HEK293 (cell line): ENCODE data around the gene ZNF764.

Experiments used
- GLIS1 ChIP-seq: fragments of 450-650 bp; formaldehyde crosslinking; IDR thresholded peaks from 2 replicates; pipeline ENCODE4 v1.5.1; 2016; ENCODE audit warnings: missing biosample characterization, missing genetic modification characterization
- KLF16 ChIP-seq: fragments of 450-650 bp; formaldehyde crosslinking; IDR thresholded peaks from 2 replicates; pipeline ENCODE4 v1.5.1; 2017; ENCODE audit warnings: missing biosample characterization, missing genetic modification characterization
- MZF1 ChIP-seq: fragments of 450-650 bp; formaldehyde crosslinking; IDR thresholded peaks from 2 replicates; pipeline ENCODE4 v1.5.1; 2017; ENCODE audit warnings: missing biosample characterization, missing genetic modification characterization, borderline replicate concordance
- PRDM2 ChIP-seq: fragments of 450-650 bp; formaldehyde crosslinking; IDR thresholded peaks from 2 replicates; pipeline ENCODE4 v1.5.1; 2016; ENCODE audit warnings: missing biosample characterization, missing genetic modification characterization, borderline replicate concordance
- REST ChIP-seq: fragments of 450-650 bp; formaldehyde crosslinking; IDR thresholded peaks from 2 replicates; pipeline ENCODE4 v1.5.1; 2016; ENCODE audit warnings: missing biosample characterization, missing genetic modification characterization
- TRIM28 ChIP-seq: IDR thresholded peaks from 2 replicates; pipeline ENCODE4 v1.6.1; 2011; ENCODE audit warnings: low read length, control low read depth, borderline replicate concordance
- ZBTB10 ChIP-seq: fragments of 450-650 bp; formaldehyde crosslinking; IDR thresholded peaks from 2 replicates; pipeline ENCODE4 v1.5.1; 2016; ENCODE audit warnings: missing biosample characterization, missing genetic modification characterization
- ZBTB11 ChIP-seq: fragments of 450-650 bp; formaldehyde crosslinking; conservative IDR thresholded peaks from 2 replicates; pipeline ENCODE4 v1.5.1; 2016; ENCODE audit warnings: low read depth, missing biosample characterization, missing genetic modification characterization
- ZNF121 ChIP-seq: fragments of 450-650 bp; formaldehyde crosslinking; IDR thresholded peaks from 2 replicates; pipeline ENCODE4 v1.5.1; 2016; ENCODE audit warnings: missing biosample characterization, missing genetic modification characterization
- ZNF146 ChIP-seq: fragments of 450-650 bp; formaldehyde crosslinking; IDR thresholded peaks from 2 replicates; pipeline ENCODE4 v1.5.1; 2016; ENCODE audit warnings: missing biosample characterization, missing genetic modification characterization
- ZNF19 ChIP-seq: fragments of 450-650 bp; formaldehyde crosslinking; IDR thresholded peaks from 2 replicates; pipeline ENCODE4; 2016; ENCODE audit warnings: missing biosample characterization, missing genetic modification characterization, low read depth
- ZNF214 ChIP-seq: fragments of 450-650 bp; formaldehyde crosslinking; IDR thresholded peaks from 2 replicates; pipeline ENCODE4 v1.5.1; 2017; ENCODE audit warnings: missing biosample characterization, mild to moderate bottlenecking, missing genetic modification characterization, borderline replicate concordance
- ZNF37A ChIP-seq: fragments of 450-650 bp; IDR thresholded peaks from 2 replicates; pipeline ENCODE4 v1.5.1; 2018; ENCODE audit warnings: missing biosample characterization, missing genetic modification characterization
- ZNF416 ChIP-seq: fragments of 450-650 bp; formaldehyde crosslinking; IDR thresholded peaks from 2 replicates; pipeline ENCODE4 v1.5.1; 2016; ENCODE audit warnings: missing biosample characterization, missing genetic modification characterization
- ZNF560 ChIP-seq: fragments of 450-650 bp; formaldehyde crosslinking; IDR thresholded peaks from 2 replicates; pipeline ENCODE4 v1.5.1; 2017; ENCODE audit warnings: missing biosample characterization, missing genetic modification characterization, borderline replicate concordance
- ZNF76 ChIP-seq: fragments of 450-650 bp; formaldehyde crosslinking; IDR thresholded peaks from 2 replicates; pipeline ENCODE4; 2016; ENCODE audit warnings: low read depth, missing biosample characterization, missing genetic modification characterization, borderline replicate concordance
- ZNF785 ChIP-seq: fragments of 450-650 bp; formaldehyde crosslinking; IDR thresholded peaks from 2 replicates; pipeline ENCODE4 v1.5.1; 2016; ENCODE audit warnings: missing biosample characterization, missing genetic modification characterization
- ZNF792 ChIP-seq: fragments of 450-650 bp; formaldehyde crosslinking; IDR thresholded peaks from 2 replicates; pipeline ENCODE4 v1.5.1; 2016; ENCODE audit warnings: missing biosample characterization, missing genetic modification characterization
- TF ChIP-seq, protein P1 (sequence below): fragments of 450-650 bp; formaldehyde crosslinking; IDR thresholded peaks from 2 replicates; pipeline ENCODE4 v1.5.1; 2016; ENCODE audit warnings: missing biosample characterization, missing genetic modification characterization
- TF ChIP-seq, protein P2 (sequence below): fragments of 450-650 bp; formaldehyde crosslinking; IDR thresholded peaks from 2 replicates; pipeline ENCODE4 v1.5.1; 2017; ENCODE audit warnings: missing biosample characterization, missing genetic modification characterization

The ZNF764 gene

DNA sequence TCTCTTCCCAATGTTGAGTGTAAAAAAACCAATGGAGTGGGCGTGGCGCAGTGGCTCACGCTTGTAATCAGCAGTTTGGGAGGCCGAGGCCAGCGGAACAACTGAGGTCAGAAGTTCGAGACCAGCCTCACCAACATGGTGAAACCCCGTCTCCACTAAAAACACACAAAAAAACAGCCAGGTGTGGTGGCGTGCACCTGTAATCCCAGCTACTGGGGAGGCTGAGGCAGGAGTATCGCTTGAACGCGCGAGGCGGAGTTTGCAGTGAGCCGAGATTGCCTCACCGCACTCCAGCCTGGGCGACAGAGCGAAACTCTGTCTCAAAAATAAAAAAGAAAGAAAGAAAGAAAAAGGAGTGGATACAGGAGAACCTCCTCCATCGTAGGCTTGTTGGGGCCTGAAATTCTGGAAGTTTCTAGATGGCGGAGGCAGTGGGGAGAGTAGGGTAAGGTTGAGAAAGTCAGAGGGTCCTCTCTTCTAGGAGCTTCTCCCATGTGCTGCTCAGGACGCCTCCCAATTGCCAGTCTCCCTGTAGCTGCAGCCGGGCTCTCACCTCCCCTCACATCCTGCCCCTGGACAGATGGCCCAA lies 709 bp upstream of the ZNF764 start (continued):
- 0 out of 2 replicates have a peak, but pooled peaks have one; percentile 8 for TF ChIP-seq TRIM28
- 0 out of 2 replicates have a peak, but pooled peaks have one; percentile 70 for TF ChIP-seq ZNF792 (tag by site-specific recombination)
- TF ChIP-seq GLIS1: no peak
- peak; percentile 82; the same call in 1 of the 2 replicates for TF ChIP-seq ZNF785
- peak; percentile 89; the same call in 1 of the 2 replicates for TF ChIP-seq PRDM2
- no peak for TF ChIP-seq ZBTB10 (tag by site-specific recombination)
- no peak for TF ChIP-seq ZNF214 (tag by site-specific recombination)
- no peak for TF ChIP-seq REST
- no peak for TF ChIP-seq ZNF19 (tag by site-specific recombination)
- TF ChIP-seq ZNF146 (tag by site-specific recombination): 0 out of 2 replicates have a peak, but pooled peaks have one; percentile 15
- TF ChIP-seq, protein P1, sequence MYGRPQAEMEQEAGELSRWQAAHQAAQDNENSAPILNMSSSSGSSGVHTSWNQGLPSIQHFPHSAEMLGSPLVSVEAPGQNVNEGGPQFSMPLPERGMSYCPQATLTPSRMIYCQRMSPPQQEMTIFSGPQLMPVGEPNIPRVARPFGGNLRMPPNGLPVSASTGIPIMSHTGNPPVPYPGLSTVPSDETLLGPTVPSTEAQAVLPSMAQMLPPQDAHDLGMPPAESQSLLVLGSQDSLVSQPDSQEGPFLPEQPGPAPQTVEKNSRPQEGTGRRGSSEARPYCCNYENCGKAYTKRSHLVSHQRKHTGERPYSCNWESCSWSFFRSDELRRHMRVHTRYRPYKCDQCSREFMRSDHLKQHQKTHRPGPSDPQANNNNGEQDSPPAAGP (tag by site-specific recombination): no peak
- TF ChIP-seq ZBTB11 (tag by site-specific recombination): no peak
- TF ChIP-seq KLF16 (tag by site-specific recombination): peak; percentile 37; the same call in 1 of the 2 replicates
- TF ChIP-seq ZNF37A (tag by site-specific recombination): no peak
- no peak for TF ChIP-seq ZNF76 (tag by site-specific recombination)
- TF ChIP-seq, protein P2, sequence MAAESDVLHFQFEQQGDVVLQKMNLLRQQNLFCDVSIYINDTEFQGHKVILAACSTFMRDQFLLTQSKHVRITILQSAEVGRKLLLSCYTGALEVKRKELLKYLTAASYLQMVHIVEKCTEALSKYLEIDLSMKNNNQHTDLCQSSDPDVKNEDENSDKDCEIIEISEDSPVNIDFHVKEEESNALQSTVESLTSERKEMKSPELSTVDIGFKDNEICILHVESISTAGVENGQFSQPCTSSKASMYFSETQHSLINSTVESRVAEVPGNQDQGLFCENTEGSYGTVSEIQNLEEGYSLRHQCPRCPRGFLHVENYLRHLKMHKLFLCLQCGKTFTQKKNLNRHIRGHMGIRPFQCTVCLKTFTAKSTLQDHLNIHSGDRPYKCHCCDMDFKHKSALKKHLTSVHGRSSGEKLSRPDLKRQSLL (tag by site-specific recombination): no peak
- TF ChIP-seq ZNF560 (tag by site-specific recombination): 0 out of 2 replicates have a peak, but pooled peaks have one; percentile 3
- no peak for TF ChIP-seq ZNF121
- TF ChIP-seq MZF1: 0 out of 2 replicates have a peak, but pooled peaks have one; percentile 4
- 0 out of 2 replicates have a peak, but pooled peaks have one; percentile 24 for TF ChIP-seq ZNF416 (tag by site-specific recombination)
